AML-193 (cell line): ENCODE measurements around the gene NUMA1.
A peak's percentile ranks its signal among the peaks of the same experiment; 100 is the strongest.

Experiments
- DNase-seq, 2 experiments: peaks; one replicate each; lab custom pipeline; 2025; lab: John Stamatoyannopoulos, UW

The NUMA1 gene

GRCh38 chr11:72080326-72081183 is at the start of gene NUMA1, which contains the start of gene LRRC51:
NUMA1 (minus strand) TSS chr11:72080542; CDS start chr11:72035943, 44,599 bp downstream.
LRRC51 (plus strand) TSS chr11:72080850; CDS start chr11:72089084, 8,234 bp downstream.
- DNase-seq, result peak; percentile 99 to 100

GRCh38 chr11:72129381-72129780 is 49.0 kb upstream of the NUMA1 start:
- no peak for DNase-seq

GRCh38 chr11:72127923-72128322 is 47.6 kb upstream of the NUMA1 start:
- DNase-seq, result no peak

GRCh38 chr11:72125956-72126355 is 45.6 kb upstream of the NUMA1 start:
- DNase-seq, result no peak

- DNase-seq, result no peak
Observed at GRCh38 chr11:72124046-72124445, 43.7 kb upstream of the NUMA1 start.

GRCh38 chr11:72123117-72123653 is 42.8 kb upstream of the NUMA1 start:
- no peak for DNase-seq

- no peak for DNase-seq
Observed at GRCh38 chr11:72122607-72123006, 42.3 kb upstream of the NUMA1 start.

GRCh38 chr11:72120930-72121329 is 40.6 kb upstream of the NUMA1 start:
- no peak for DNase-seq

- DNase-seq, result peak; percentile 72 to 78
Observed at GRCh38 chr11:72119198-72119597, 38.9 kb upstream of the NUMA1 start.

GRCh38 chr11:72116019-72116755 is 35.8 kb upstream of the NUMA1 start:
- DNase-seq, result no peak

- DNase-seq, result no peak
Observed at GRCh38 chr11:72114570-72114969, 34.2 kb upstream of the NUMA1 start.

- no peak for DNase-seq
Observed at GRCh38 chr11:72112978-72113808, 32.9 kb upstream of the NUMA1 start.

- DNase-seq, result peak; percentile 98 to 99
Observed at GRCh38 chr11:72112143-72112977, 32.0 kb upstream of the NUMA1 start, which contains the start of gene ANAPC15. ANAPC15 (minus strand) TSS chr11:72112695; CDS start chr11:72111276, 1,419 bp downstream.

- no peak for DNase-seq
Observed at GRCh38 chr11:72111300-72112142, 31.2 kb upstream of the NUMA1 start.

GRCh38 chr11:72105888-72106287 is 25.5 kb upstream of the NUMA1 start, which contains the start of gene TOMT:
TOMT (plus strand) TSS chr11:72105924; CDS start chr11:72105952, 28 bp downstream.
- DNase-seq, result no peak

- DNase-seq, result no peak
Observed at GRCh38 chr11:72103754-72104167, 23.4 kb upstream of the NUMA1 start.

GRCh38 chr11:72102946-72103753 is 22.8 kb upstream of the NUMA1 start, which contains the start of gene LAMTOR1:
LAMTOR1 (minus strand) TSS chr11:72103297; CDS start chr11:72103224, 73 bp downstream.
- DNase-seq, result peak; percentile 96 to 98

- DNase-seq, result no peak
Observed at GRCh38 chr11:72102631-72102945, 22.2 kb upstream of the NUMA1 start.

GRCh38 chr11:72102162-72102561 is 21.8 kb upstream of the NUMA1 start:
- DNase-seq, result no peak
